Sigmoid colon (tissue), 7 donors: ENCODE results near the gene SLC38A2. TPM values are rescaled to one million over a fixed set of nuclear protein-coding genes. Genes with fewer than 3 reads are reported as not detected.
"Not testable (repeated sequence)": the region's sequence is repeated elsewhere in the genome, so short reads cannot be mapped to it uniquely, and the experiment has no call there.

ENCODE experiments used
- DNase-seq: peaks from one replicate; pipeline ENCODE4 v3.0.0-alpha.2; 2019
- H3K27ac ChIP-seq, 4 donors: fragments of 200-600 bp; sonication (generic); one replicate each; pipeline ENCODE4 v1.5.1; 2016 to 2019; ENCODE audit warnings: mild to moderate bottlenecking in 1 of 4
- H3K27me3 ChIP-seq, 3 donors: fragments of 200-600 bp; sonication (generic); one replicate each; pipeline ENCODE4 v1.5.1; 2019; ENCODE audit warnings: mild to moderate bottlenecking in 1 of 3
- H3K36me3 ChIP-seq, 4 donors: fragments of 200-600 bp; sonication (generic); one replicate each; pipeline ENCODE4 v1.5.1; 2016 to 2019
- H3K4me1 ChIP-seq, 4 donors: fragments of 200-600 bp; sonication (generic); one replicate each; pipeline ENCODE4 v1.5.1; 2017 to 2019
- H3K4me3 ChIP-seq, 4 donors: fragments of 200-600 bp; sonication (generic); one replicate each; pipeline ENCODE4 v1.5.1; 2017 to 2019; ENCODE audit warnings: mild to moderate bottlenecking in 2 of 4, moderate library complexity in 1 of 4
- H3K9me3 ChIP-seq, 4 donors: fragments of 200-600 bp in 3 of 4; sonication (generic) in 3 of 4; one replicate each; pipeline versions ENCODE4 v1.5.1 to v1.6.1; 2013 to 2019
- EP300 ChIP-seq, 4 donors: sonication (generic); formaldehyde crosslinking; IDR thresholded peaks; one replicate each; pipeline ENCODE4 v1.6.1; 2017; ENCODE audit warnings: antibody characterized with exemption in 4 of 4
- POLR2A ChIP-seq, 2 donors: fragments of 450-650 bp; IDR thresholded peaks; one replicate each; pipeline ENCODE4 v1.6.1; 2016; ENCODE audit warnings: antibody characterized with exemption in 2 of 2, mild to moderate bottlenecking in 2 of 2, moderate library complexity in 2 of 2
- POLR2AphosphoS5 ChIP-seq, 4 donors: sonication (generic); formaldehyde crosslinking; IDR thresholded peaks; one replicate each; pipeline ENCODE4 v1.6.1; 2017; ENCODE audit warnings: antibody characterized with exemption in 4 of 4
- WGBS, 2 donors: extraction: QIAGEN DNeasy Blood & Tissue Kit; methylation state at CpG; one replicate each; pipeline ENCODE4 v1.1.7; 2013; 5-methylcytosine and 5-hydroxymethylcytosine counted together
- intact Hi-C: fragments of 100-400 bp; cut with DNase I; formaldehyde crosslinking; loops from one replicate; pipeline ENCODE4 v1.15.1; 2023
- polyA plus RNA-seq, 3 donors: library from polyadenylated mRNA; stranded (reverse); fragments of 200-250 nt; gene quantifications; one replicate each; pipeline ENCODE4 v1.2.3, GENCODE V29; 2013
- total RNA-seq, 4 donors: library from RNA; depleted of rRNA; stranded (reverse); fragments of >200 nt; gene quantifications; one replicate each; pipeline ENCODE4 v1.1.0, GENCODE V29; 2016
- TF ChIP-seq, protein P1 (sequence below), 4 experiments: fragments of 450-650 bp in 3 of 4; fragments of 200-600 bp in 1 of 4; IDR thresholded peaks; one replicate each; pipeline ENCODE4 v1.5.1; 2016 to 2019; ENCODE audit warnings: antibody characterized with exemption in 4 of 4, mild to moderate bottlenecking in 3 of 4, moderate library complexity in 2 of 4
- donor health status: healthy with polysubstance abuse.
- donor health status: Bipolar disorder and iron deficiency.
- donor health status: healthy.

SLC38A2 gene
- total and polyA plus RNA-seq, 7 donors, result 17.6 to 299 (median 234) TPM

DNA sequence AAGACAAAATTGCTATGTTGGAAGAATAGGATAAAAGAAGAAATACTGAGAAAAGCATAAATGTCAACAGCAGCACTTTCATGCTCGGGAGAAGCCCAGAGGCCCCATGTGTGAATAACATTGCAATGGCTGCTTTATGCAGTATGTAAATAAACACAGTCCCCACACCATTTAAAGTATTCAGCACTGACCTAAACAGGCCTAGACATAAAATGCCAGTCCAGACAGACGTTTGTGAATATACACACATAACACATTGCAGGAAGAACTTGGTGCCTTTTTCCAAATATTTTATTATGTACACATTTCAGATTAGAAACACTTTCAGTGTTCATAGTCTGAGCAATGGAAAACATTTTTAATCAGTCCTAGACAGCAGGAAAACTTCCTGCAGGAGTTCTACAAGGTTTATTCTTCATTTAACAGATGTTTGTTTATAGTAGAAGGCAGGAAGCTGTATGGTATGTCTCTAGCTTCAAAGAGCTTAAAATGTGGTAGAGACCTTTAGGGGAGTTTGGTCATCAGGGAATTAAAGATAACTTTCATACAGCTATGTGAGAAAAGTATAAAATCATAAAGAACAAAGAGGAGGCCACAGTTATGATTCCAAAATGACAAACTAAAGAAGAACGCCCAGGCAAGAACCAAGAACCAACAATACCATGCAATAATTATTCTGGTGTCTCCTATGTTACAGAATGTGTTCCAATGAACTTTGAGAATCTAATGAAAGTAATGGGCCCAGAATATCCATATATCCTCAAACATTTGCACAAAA lies 30.6 kb upstream of the SLC38A2 start:
- H3K4me1 ChIP-seq, result peaks cover 0 to 49% (median 41%) of the 10 kb centered on the region in 4 donors
- intact Hi-C loops, result loop anchor here (5.0 kb wide), 1 partner anchor 154 kb away; no protein-coding TSS in a partner anchor

DNA sequence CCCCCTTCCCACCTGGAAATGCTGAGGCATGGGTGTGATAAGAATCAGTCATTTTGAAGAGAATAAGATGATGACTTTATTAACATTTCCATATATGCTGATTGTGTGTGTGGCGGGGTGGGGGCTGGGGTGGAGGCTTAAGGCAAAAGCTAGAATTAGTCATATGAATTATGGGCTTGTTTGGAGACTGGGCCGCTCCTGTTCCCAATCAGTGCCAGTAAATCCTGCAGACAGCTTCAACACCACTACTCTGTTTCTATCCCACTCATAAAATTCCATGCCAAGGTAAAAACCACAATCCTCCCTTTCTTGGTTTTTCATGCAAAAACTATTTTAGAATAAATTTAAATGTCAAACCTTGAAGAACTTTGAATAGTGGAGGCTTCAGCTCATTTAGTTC lies 29.9 kb upstream of the SLC38A2 start:
- peak; percentile 76 for DNase-seq
- Histone ChIP-seq H3K4me1 (peaks cover 0 to 49% (median 41%) of the 10 kb centered on the region in 4 donors), H3K27me3 (no peaks in the 10 kb centered on the region), H3K36me3 (no peaks in the 10 kb centered on the region), H3K27ac (peak overlapping the region; percentile 43 to 81 (median 72)), H3K4me3 (no peak overlapping the region), H3K9me3 (no peaks in the 10 kb centered on the region)
- TF ChIP-seq POLR2AphosphoS5 (IDR thresholded peaks at IDR 0.05), result peak; percentile 57 to 84 (median 80)
- peak in 3 of 4 donors; percentile 10 to 25 (median 17) for TF ChIP-seq EP300 (IDR thresholded peaks at IDR 0.05)
- TF ChIP-seq POLR2A (IDR thresholded peaks at IDR 0.05), result no peak
- TF ChIP-seq, protein P1, sequence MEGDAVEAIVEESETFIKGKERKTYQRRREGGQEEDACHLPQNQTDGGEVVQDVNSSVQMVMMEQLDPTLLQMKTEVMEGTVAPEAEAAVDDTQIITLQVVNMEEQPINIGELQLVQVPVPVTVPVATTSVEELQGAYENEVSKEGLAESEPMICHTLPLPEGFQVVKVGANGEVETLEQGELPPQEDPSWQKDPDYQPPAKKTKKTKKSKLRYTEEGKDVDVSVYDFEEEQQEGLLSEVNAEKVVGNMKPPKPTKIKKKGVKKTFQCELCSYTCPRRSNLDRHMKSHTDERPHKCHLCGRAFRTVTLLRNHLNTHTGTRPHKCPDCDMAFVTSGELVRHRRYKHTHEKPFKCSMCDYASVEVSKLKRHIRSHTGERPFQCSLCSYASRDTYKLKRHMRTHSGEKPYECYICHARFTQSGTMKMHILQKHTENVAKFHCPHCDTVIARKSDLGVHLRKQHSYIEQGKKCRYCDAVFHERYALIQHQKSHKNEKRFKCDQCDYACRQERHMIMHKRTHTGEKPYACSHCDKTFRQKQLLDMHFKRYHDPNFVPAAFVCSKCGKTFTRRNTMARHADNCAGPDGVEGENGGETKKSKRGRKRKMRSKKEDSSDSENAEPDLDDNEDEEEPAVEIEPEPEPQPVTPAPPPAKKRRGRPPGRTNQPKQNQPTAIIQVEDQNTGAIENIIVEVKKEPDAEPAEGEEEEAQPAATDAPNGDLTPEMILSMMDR (IDR thresholded peaks at IDR 0.05), result no peak
- WGBS, 2 donors, result 32 to 51% methylated on average over 2 of the region's 2 CpGs
- intact Hi-C loops, result loop anchor here (5.0 kb wide), 1 partner anchor 155 kb away; no protein-coding TSS in a partner anchor

More for the DNA sequence above, 30.6 kb upstream of the SLC38A2 start:
- Histone ChIP-seq H3K36me3 (no peaks in the 10 kb centered on the region), H3K9me3 (no peaks in the 10 kb centered on the region), H3K27me3 (no peaks in the 10 kb centered on the region), H3K27ac (peak overlapping the region; percentile 43 to 81 (median 72)), H3K4me3 (no peak overlapping the region)
- no peak for TF ChIP-seq EP300 (IDR thresholded peaks at IDR 0.05)
- no peak for TF ChIP-seq POLR2A (IDR thresholded peaks at IDR 0.05)
- TF ChIP-seq, protein P1 (IDR thresholded peaks at IDR 0.05), result no peak
- TF ChIP-seq POLR2AphosphoS5 (IDR thresholded peaks at IDR 0.05), result no peak
- DNase-seq, result no peak
- WGBS, 2 donors, result 25 to 38% methylated on average over 3 of the region's 3 CpGs

DNA sequence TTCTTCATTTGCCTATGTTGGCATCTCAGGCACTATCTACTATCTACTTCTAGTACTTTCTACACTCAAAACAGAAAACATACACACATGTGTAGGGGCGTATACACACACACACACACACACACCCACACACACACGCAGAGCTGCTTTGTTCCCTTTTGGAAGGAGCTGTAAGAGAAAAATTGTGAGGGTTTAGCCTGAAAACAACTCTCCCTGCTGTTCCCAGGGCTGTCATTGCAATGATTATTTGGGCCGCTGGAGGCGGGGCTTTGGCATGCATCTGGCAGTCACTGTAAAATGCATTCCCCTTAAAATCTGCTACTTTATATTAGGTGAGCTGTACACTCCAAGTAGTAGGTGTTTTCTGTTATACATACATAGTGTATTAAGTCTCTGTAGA lies 29.1 kb upstream of the SLC38A2 start:
- Histone ChIP-seq H3K9me3 (no peaks in the 10 kb centered on the region), H3K36me3 (no peaks in the 10 kb centered on the region), H3K27ac (peak overlapping the region in 3 of 4 donors; percentile 69 to 81 (median 76)), H3K27me3 (no peaks in the 10 kb centered on the region), H3K4me1 (peaks cover 0 to 49% (median 41%) of the 10 kb centered on the region in 4 donors), H3K4me3 (no peak overlapping the region)
- no peak for DNase-seq
- TF ChIP-seq, protein P1 (IDR thresholded peaks at IDR 0.05), result peak in 3 of 4 experiments; percentile 27 to 51 (median 36)
- TF ChIP-seq EP300 (IDR thresholded peaks at IDR 0.05), result no peak
- no peak for TF ChIP-seq POLR2AphosphoS5 (IDR thresholded peaks at IDR 0.05)
- TF ChIP-seq POLR2A (IDR thresholded peaks at IDR 0.05), result no peak
- intact Hi-C loops, result loop anchor here (5.0 kb wide), 1 partner anchor 156 kb away; no protein-coding TSS in a partner anchor
- 30 to 51% methylated on average over 4 of the region's 4 CpGs for WGBS, 2 donors

DNA sequence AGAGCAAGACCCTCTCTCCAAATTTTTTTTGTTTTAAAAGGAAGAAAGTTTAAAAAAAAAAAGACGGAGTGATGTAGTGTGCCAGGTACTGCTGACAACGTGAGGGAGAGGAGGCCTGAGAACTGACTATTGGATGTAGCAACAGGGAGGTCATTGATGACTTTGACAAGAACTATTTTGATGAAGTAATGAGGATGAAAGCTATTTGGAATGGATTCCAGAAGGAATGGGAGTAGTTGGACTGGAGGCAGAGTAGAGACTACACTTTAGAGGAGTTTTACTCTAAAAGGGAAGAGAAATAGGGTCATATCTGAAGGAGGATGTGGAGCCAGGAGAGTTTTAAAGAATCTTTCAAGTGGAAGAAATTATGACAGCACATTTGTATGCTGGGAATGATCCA lies 27.8 kb upstream of the SLC38A2 start:
- intact Hi-C loops, result loop anchor here (5.0 kb wide), 1 partner anchor 157 kb away; no protein-coding TSS in a partner anchor
- H3K36me3 ChIP-seq, result no peaks in the 10 kb centered on the region
- 92 to 96% methylated on average over 2 of the region's 2 CpGs for WGBS, 2 donors
- H3K9me3 ChIP-seq, result no peaks in the 10 kb centered on the region
- H3K4me1 ChIP-seq, result peaks cover 0 to 49% (median 41%) of the 10 kb centered on the region in 4 donors
- DNase-seq, result no peak
- TF ChIP-seq EP300 (IDR thresholded peaks at IDR 0.05) (no peak), POLR2AphosphoS5 (IDR thresholded peaks at IDR 0.05) (no peak), POLR2A (IDR thresholded peaks at IDR 0.05) (no peak)
- TF ChIP-seq, protein P1 (IDR thresholded peaks at IDR 0.05), result no peak
- H3K27ac ChIP-seq, result peak overlapping the region in 3 of 4 donors; percentile 69 to 81 (median 76)
- no peak overlapping the region for H3K4me3 ChIP-seq
- H3K27me3 ChIP-seq, result no peaks in the 10 kb centered on the region

DNA sequence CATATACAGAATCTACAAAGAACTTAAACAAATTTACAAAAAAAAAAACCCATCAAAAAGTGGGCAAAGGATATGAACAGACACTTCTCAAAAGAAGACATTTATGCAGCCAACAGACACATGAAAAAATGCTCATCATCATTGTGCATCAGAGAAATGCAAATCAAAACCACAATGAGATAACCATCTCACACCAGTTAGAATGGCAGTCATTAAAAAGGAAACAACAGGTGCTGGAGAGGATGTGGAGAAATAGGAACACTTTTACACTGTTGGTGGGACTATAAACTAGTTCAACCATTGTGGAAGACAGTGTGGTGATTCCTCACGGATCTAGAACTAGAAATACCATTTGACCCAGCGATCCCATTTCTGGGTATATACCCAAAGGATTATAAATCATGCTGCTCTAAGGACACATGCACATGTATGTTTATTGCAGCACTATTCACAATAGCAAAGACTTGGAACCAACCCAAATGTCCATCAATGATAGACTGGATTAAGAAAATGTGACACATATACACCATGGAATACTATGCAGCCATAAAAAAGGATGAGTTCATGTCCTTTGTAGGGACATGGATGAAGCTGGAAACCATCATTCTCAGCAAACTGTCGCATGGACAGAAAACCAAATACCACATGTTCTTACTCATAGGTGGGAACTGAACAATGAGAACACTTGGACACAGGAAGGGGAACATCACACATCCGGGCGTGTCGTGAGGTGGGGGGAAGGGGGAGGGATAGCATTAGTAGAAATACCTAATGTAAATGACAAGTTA lies 27.1 kb upstream of the SLC38A2 start:
- not testable (repeated sequence) for H3K36me3 ChIP-seq, DNase-seq, H3K9me3 ChIP-seq, H3K4me3 ChIP-seq, H3K27me3 ChIP-seq
- intact Hi-C loops, result loop anchor here (5.0 kb wide), 1 partner anchor 158 kb away; no protein-coding TSS in a partner anchor
- H3K27ac ChIP-seq, result peak overlapping the region in 1 of 4 donors; percentile 76
- H3K4me1 ChIP-seq, result peaks cover 0 to 43% (median 37%) of the 10 kb centered on the region in 4 donors
- WGBS, 2 donors, result 90 to 94% methylated on average over 6 of the region's 6 CpGs
